ENCODE measurements around the gene TMBIM6. TPM values are rescaled to one million over a fixed set of nuclear protein-coding genes. Genes with fewer than 3 reads are reported as not detected.

Gene TMBIM6
- polyA plus RNA-seq, 3 donors from 2014 or later: 982 to 1,961 (median 1,202) TPM

GRCh38 chr12:49800421-49801140, 59.2 kb downstream of the TMBIM6 start:
- Mint-ChIP-seq H3K27me3 (ENCODE audit: low read depth in 3 of 3) (no peaks in the 10 kb centered on the region), H3K4me1 (no peaks in the 10 kb centered on the region), H3K27ac (no peak overlapping the region), H3K4me3 (no peak overlapping the region), H3K36me3 (peaks cover 8 to 22% (median 9%) of the 10 kb centered on the region in 3 donors), H3K9me3 (no peaks in the 10 kb centered on the region)
- no peak for DNase-seq

GRCh38 chr12:49801141-49802063, 60.0 kb downstream of the TMBIM6 start:
- Mint-ChIP-seq H3K9me3 (no peaks in the 10 kb centered on the region), H3K4me3 (no peak overlapping the region), H3K27me3 (ENCODE audit: low read depth in 3 of 3) (no peaks in the 10 kb centered on the region), H3K4me1 (no peaks in the 10 kb centered on the region), H3K36me3 (peaks cover 8 to 22% (median 9%) of the 10 kb centered on the region in 3 donors), H3K27ac (no peak overlapping the region)
- DNase-seq: no peak

DNA sequence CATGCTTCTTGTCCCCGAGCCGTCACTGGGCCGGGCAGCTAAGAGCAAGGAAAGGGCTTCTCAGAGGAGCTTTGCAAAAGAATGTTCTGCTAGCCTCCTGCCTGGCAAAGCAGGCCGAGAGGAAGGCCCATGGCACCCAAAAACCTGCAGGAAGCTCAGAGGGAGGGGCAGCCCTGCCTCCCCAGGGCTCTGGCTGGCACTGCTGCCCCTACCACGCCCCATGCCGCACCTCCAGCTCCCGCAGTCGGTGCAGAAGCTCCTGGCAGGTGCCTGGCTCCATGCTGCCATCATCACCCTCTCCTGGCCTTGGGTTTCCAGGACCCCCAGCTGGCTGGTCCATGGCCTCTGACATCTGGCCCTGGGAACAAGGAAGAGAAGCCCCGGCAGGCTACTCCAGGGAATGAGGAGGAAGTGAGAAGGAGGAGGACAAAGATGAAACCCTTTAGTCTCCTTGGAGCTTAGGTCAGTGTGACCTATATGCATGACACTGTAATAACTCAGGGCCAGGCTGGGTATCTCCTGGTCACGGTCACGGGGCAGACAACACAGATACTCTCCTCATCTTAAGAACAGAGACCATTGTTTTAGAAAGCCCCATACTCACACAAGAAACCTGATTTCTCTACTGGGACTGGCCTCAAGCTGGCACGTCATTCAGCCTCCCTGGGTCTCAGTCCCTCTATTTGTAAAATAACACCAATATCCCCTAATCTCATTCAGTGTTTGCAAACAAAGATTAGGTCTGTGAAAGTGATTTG, 62.5 kb downstream of the TMBIM6 start:
- Mint-ChIP-seq H3K4me3 (no peak overlapping the region), H3K9me3 (no peaks in the 10 kb centered on the region), H3K36me3 (peaks cover 8 to 22% (median 9%) of the 10 kb centered on the region in 3 donors), H3K27ac (no peak overlapping the region), H3K27me3 (ENCODE audit: low read depth in 3 of 3) (peaks cover 0 to 3% (median 0%) of the 10 kb centered on the region in 3 donors), H3K4me1 (no peaks in the 10 kb centered on the region)
- no peak for DNase-seq

DNA sequence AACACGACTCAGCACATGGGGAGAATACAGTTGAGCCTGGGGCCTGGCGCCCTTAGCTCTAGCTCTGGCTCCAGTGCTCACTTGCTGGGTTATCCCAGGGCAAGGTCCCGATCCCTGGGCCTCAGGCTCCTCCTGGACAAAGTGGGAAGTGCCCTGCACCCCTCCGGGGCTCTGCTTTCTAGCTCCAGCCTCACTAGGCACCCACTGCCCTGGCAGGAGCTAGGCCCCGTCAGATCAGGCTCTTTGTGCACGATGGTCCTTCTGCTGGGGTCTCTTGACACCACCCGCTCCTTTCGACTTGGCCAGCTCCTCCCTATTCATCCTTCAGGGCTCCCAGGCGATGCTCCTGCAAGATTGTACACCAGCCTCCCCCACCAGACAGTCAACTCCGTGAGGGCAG, 63.5 kb downstream of the TMBIM6 start:
- peaks cover 0 to 3% (median 0%) of the 10 kb centered on the region in 3 donors for H3K27me3 Mint-ChIP-seq (ENCODE audit: low read depth in 3 of 3)
- no peak overlapping the region for H3K27ac Mint-ChIP-seq
- H3K36me3 Mint-ChIP-seq: peaks cover 4 to 22% (median 9%) of the 10 kb centered on the region in 3 donors
- H3K4me3 Mint-ChIP-seq: no peak overlapping the region
- no peaks in the 10 kb centered on the region for H3K4me1 Mint-ChIP-seq
- no peak for DNase-seq
- H3K9me3 Mint-ChIP-seq: no peaks in the 10 kb centered on the region

DNA sequence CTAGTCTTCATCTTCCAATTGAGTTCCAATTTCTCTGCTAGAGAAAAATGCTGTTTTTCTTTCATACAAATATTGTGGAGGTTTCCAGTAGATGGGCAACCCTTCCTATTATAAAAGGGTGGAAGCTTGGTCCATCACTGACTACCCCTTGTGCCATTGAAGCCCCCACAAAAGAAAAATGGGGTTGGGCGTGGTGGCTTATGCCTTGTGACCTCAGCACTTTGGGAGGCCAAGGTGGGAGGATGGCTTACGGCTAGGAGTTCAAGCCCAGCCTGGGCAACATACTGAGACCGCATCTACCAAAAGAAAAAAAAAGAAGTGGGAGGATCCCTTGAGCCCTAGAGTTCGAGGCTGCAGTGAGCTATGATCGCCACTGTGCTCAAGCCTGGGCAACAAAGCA, 64.1 kb downstream of the TMBIM6 start:
- no peak overlapping the region for H3K27ac Mint-ChIP-seq

DNA sequence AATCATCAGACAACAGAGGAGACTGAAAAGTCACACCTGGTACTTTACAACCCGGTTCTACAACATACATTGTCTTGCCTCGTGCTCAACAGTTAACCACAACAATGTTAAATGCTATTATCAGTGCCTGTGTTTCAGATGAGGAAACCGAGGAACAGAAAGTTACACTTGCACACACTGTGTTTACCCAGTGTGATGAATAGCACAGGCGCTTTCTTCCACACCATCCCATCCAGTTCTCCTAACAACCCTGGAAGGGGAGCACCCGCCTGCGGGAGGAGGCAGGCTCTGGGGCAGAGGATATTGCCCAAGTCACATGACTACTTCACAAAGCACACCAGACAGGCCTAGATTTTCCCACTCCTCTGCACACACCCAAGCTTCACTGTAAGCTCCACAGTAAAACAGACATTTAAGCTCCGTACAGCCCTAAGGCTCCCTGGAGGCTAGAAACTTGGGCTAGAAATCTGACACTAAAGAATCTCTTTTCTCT, 65.0 kb downstream of the TMBIM6 start:
- DNase-seq: no peak
- Mint-ChIP-seq H3K4me1 (no peaks in the 10 kb centered on the region), H3K9me3 (no peaks in the 10 kb centered on the region), H3K27me3 (ENCODE audit: low read depth in 3 of 3) (peaks cover 0 to 3% (median 0%) of the 10 kb centered on the region in 3 donors), H3K27ac (no peak overlapping the region), H3K36me3 (peaks cover 0 to 15% (median 4%) of the 10 kb centered on the region in 3 donors), H3K4me3 (no peak overlapping the region)

More for the DNA sequence above, 64.1 kb downstream of the TMBIM6 start:
- Mint-ChIP-seq H3K36me3 (peaks cover 0 to 16% (median 6%) of the 10 kb centered on the region in 3 donors), H3K4me1 (no peaks in the 10 kb centered on the region), H3K4me3 (no peak overlapping the region), H3K27me3 (ENCODE audit: low read depth in 3 of 3) (peaks cover 0 to 3% (median 0%) of the 10 kb centered on the region in 3 donors), H3K9me3 (no peaks in the 10 kb centered on the region)
- no peak for DNase-seq

- peaks cover 2 to 4% of the 10 kb centered on the region in 2 donors for H3K4me1 Mint-ChIP-seq
- H3K27me3 Mint-ChIP-seq (ENCODE audit: low read depth in 3 of 3): peaks cover 0 to 3% (median 0%) of the 10 kb centered on the region in 3 donors
- no peaks in the 10 kb centered on the region for H3K9me3 Mint-ChIP-seq
- DNase-seq: no peak
- H3K27ac Mint-ChIP-seq: no peak overlapping the region
- H3K36me3 Mint-ChIP-seq: peaks cover 0 to 15% (median 4%) of the 10 kb centered on the region in 3 donors
- no peak overlapping the region for H3K4me3 Mint-ChIP-seq
Measured at GRCh38 chr12:49806877-49807276, 65.5 kb downstream of the TMBIM6 start.

DNA sequence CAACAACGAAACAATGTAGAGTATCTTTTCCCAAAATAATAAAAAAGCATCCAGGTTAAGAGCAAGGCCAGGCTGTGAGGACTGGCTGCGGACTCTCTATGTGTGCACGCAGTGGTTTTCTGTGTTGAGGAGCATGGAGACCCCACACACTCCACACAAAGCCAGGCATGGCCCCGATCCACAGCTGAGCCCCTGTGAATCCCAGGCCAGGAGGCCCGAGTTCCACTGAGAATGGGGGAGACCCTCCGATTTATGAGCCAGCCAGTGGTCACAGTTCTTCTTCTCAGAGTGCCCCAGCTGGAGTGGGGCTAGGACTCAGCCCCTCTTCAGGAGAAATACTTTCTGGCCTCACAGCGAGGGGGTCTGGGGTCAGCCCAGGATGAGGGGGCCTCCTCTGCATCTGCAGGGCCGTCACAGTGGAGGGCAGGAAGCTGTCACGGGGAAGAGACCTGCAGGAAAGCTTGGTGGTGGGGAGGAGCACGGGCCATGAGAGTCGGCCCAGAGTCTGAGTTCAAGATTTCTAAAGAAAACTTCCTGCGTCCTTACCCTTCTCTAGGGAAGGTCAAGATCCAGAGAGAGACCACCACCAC, 66.7 kb downstream of the TMBIM6 start:
- Mint-ChIP-seq H3K4me1 (peaks cover 7% of the 10 kb centered on the region in 2 donors), H3K36me3 (peaks cover 0 to 13% (median 4%) of the 10 kb centered on the region in 3 donors), H3K27me3 (ENCODE audit: low read depth in 3 of 3) (peaks cover 0 to 3% (median 0%) of the 10 kb centered on the region in 3 donors), H3K4me3 (no peak overlapping the region), H3K9me3 (no peaks in the 10 kb centered on the region), H3K27ac (no peak overlapping the region)
- DNase-seq: no peak

GRCh38 chr12:49808686-49809380, 67.5 kb downstream of the TMBIM6 start:
- Mint-ChIP-seq H3K4me3 (no peak overlapping the region), H3K9me3 (no peaks in the 10 kb centered on the region), H3K27ac (no peak overlapping the region), H3K27me3 (ENCODE audit: low read depth in 3 of 3) (peaks cover 0 to 3% (median 0%) of the 10 kb centered on the region in 3 donors), H3K4me1 (peaks cover 7 to 8% of the 10 kb centered on the region in 2 donors), H3K36me3 (peaks cover 0 to 11% (median 4%) of the 10 kb centered on the region in 3 donors)
- DNase-seq: no peak

- H3K36me3 Mint-ChIP-seq: peaks cover under 1 to 6% (median 5%) of the 10 kb centered on the region in 3 donors
- no peaks in the 10 kb centered on the region for H3K9me3 Mint-ChIP-seq
- H3K27ac Mint-ChIP-seq: no peak overlapping the region
- H3K27me3 Mint-ChIP-seq (ENCODE audit: low read depth in 3 of 3): peaks cover 0 to 3% (median 0%) of the 10 kb centered on the region in 3 donors
- H3K4me1 Mint-ChIP-seq: peaks cover 7 to 8% of the 10 kb centered on the region in 2 donors
- H3K4me3 Mint-ChIP-seq: no peak overlapping the region
- DNase-seq: no peak
Measured at GRCh38 chr12:49809381-49809905, 68.1 kb downstream of the TMBIM6 start.

DNA sequence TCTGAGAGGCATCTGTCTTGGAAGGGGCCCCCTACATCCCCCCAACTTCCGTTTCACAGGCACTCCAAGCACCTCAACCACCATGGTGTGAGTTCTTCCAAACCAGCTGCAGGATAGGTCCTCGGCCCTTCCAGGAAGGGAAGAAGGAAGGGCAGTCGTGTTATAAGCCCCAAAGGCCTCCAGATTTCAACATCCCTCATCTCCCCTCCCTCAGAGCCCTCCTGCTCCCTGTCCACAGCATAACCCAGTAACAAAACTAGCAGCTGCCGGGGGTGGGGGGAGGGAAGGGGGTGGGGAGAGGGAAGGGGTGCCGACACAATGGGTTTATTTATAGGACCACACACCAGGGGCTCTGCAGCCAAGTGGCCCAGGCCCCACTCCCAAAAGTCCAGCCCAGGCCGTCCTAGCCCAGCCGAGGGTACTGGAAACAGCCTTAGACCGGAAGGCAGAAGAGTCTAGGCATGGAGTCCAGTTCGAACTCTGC, 68.6 kb downstream of the TMBIM6 start:
- H3K4me3 Mint-ChIP-seq: no peak overlapping the region
- H3K9me3 Mint-ChIP-seq: no peaks in the 10 kb centered on the region
- no peak for DNase-seq
- peaks cover 5 to 10% (median 6%) of the 10 kb centered on the region in 3 donors for H3K36me3 Mint-ChIP-seq
- no peak overlapping the region for H3K27ac Mint-ChIP-seq
- peaks cover 0 to 3% (median 0%) of the 10 kb centered on the region in 3 donors for H3K27me3 Mint-ChIP-seq (ENCODE audit: low read depth in 3 of 3)
- H3K4me1 Mint-ChIP-seq: peaks cover 7 to 8% of the 10 kb centered on the region in 2 donors

DNA sequence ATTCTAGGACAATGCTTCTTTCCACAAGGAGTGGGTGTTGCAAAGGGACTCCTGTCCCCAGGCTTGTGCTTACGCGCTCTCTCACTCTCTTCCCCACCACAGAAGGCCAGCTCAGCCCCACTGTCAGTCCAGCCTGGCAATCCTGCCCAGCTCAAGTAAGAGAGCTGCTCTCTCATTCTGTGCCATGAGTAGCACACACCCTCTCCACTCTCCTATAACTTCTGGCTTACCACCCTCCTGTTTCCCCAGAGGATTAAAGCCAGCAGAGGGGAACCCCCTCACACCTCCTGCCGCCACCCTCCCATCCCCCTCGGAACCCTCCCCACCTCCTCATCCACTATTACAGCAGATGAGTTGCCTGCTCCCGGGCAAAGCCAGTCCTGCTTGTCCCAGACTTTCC, 69.8 kb downstream of the TMBIM6 start:
- H3K27me3 Mint-ChIP-seq (ENCODE audit: low read depth in 3 of 3): peaks cover 0 to 3% (median 0%) of the 10 kb centered on the region in 3 donors
- no peak overlapping the region for H3K27ac Mint-ChIP-seq
- DNase-seq: no peak
- no peaks in the 10 kb centered on the region for H3K9me3 Mint-ChIP-seq
- H3K4me3 Mint-ChIP-seq: no peak overlapping the region
- H3K36me3 Mint-ChIP-seq: peaks cover 5 to 10% (median 9%) of the 10 kb centered on the region in 3 donors
- peaks cover 8 to 12% of the 10 kb centered on the region in 2 donors for H3K4me1 Mint-ChIP-seq

Measured in immature natural killer cell (primary cell).